Mesothelial cell of epicardium (in vitro differentiated cells): ENCODE measurements around the gene ANGPT4. TPM values are rescaled to one million over a fixed set of nuclear protein-coding genes. Genes with fewer than 3 reads are reported as not detected.

ENCODE experiments used
- DNase-seq, 2 experiments: peaks; one replicate each; pipeline ENCODE4 v3.0.0; 2021; ENCODE audit warnings: low spot score in 2 of 2; ENCODE audit not compliant: unreplicated experiment in 2 of 2
- H3K27ac Mint-ChIP-seq: 2 replicates; pipeline ENCODE4 v1.8.0; 2021; ENCODE audit warnings: mixed read lengths
- H3K27me3 Mint-ChIP-seq: 2 replicates; pipeline ENCODE4 v1.8.0; 2021; ENCODE audit warnings: low read depth, mixed read lengths
- H3K36me3 Mint-ChIP-seq: 2 replicates; pipeline ENCODE4 v1.8.0; 2021; ENCODE audit warnings: mixed read lengths
- H3K4me1 Mint-ChIP-seq: 2 replicates; pipeline ENCODE4 v1.8.0; 2021; ENCODE audit warnings: mixed read lengths
- H3K4me3 Mint-ChIP-seq: 2 replicates; pipeline ENCODE4 v1.8.0; 2021; ENCODE audit warnings: mild to moderate bottlenecking, moderate library complexity, mixed read lengths
- H3K9me3 Mint-ChIP-seq: 2 replicates; pipeline ENCODE4 v1.8.0; 2021; ENCODE audit warnings: mixed read lengths
- total RNA-seq: library from RNA; stranded (reverse); gene quantifications from 3 replicates; pipeline ENCODE4 v1.2.1, GENCODE V29; 2021
- TF ChIP-seq, protein P1 (sequence below): fragments of 200-600 bp; sonication (generic); IDR thresholded peaks from one replicate; pipeline ENCODE4 v1.5.0; 2021; ENCODE audit warnings: antibody characterized with exemption; ENCODE audit not compliant: unreplicated experiment

The ANGPT4 gene
- total RNA-seq, 1 donor from 2014 or later, result 0.31 TPM

DNA sequence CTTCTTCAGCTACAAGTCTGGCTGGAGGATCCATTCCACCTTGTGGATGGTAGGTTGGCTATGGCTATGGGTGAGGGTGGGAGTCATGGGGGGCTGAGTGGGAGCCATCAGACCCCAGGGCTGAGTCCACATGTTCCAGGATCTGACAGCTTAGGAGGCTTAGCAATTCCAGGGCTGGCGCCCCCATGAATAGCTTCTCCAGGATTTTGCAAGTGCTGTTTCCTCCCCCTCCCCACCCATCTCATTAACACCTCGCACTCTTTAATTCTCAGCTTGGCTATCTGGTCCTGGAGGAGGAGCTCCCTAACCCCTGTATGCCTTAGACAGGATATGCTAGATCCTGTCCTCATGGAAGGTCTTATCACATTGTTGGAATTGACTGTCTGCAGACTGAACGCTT is 39.0 kb upstream of the ANGPT4 start:
- Mint-ChIP-seq H3K27me3 (peaks cover 30% of the 10 kb centered on the region), H3K27ac (no peak overlapping the region), H3K9me3 (no peaks in the 10 kb centered on the region), H3K36me3 (no peaks in the 10 kb centered on the region), H3K4me3 (no peak overlapping the region), H3K4me1 (peaks cover 2% of the 10 kb centered on the region)
- no peak for DNase-seq
- TF ChIP-seq, protein P1, sequence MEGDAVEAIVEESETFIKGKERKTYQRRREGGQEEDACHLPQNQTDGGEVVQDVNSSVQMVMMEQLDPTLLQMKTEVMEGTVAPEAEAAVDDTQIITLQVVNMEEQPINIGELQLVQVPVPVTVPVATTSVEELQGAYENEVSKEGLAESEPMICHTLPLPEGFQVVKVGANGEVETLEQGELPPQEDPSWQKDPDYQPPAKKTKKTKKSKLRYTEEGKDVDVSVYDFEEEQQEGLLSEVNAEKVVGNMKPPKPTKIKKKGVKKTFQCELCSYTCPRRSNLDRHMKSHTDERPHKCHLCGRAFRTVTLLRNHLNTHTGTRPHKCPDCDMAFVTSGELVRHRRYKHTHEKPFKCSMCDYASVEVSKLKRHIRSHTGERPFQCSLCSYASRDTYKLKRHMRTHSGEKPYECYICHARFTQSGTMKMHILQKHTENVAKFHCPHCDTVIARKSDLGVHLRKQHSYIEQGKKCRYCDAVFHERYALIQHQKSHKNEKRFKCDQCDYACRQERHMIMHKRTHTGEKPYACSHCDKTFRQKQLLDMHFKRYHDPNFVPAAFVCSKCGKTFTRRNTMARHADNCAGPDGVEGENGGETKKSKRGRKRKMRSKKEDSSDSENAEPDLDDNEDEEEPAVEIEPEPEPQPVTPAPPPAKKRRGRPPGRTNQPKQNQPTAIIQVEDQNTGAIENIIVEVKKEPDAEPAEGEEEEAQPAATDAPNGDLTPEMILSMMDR, result no peak

DNA sequence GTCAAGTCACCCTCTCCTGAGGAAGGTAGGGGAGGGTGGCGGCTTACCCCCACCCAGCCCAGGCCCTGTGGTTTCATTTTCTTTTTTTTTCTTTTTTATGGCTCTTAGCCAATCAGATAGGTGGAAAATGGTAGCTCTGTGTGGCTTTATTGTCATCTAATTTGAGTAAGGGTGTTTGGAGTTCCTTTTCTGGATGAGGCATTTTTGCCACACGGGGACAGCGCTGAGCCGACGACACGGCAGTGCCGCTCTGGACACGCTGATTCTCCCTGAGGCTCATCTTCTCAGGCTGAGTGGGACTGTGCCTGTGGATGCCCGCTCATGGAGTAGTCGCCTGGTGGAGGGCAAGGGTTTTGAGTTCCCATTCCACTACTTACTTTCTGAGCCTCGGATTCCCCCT is 37.6 kb upstream of the ANGPT4 start:
- TF ChIP-seq, protein P1, result no peak
- Mint-ChIP-seq H3K4me3 (no peak overlapping the region), H3K9me3 (no peaks in the 10 kb centered on the region), H3K4me1 (peaks cover 2% of the 10 kb centered on the region), H3K27me3 (peaks cover 32% of the 10 kb centered on the region), H3K27ac (no peak overlapping the region), H3K36me3 (no peaks in the 10 kb centered on the region)
- DNase-seq, result no peak

GRCh38 chr20:952196-952795 is 36.2 kb upstream of the ANGPT4 start:
- Mint-ChIP-seq H3K36me3 (no peaks in the 10 kb centered on the region), H3K27ac (no peak overlapping the region), H3K9me3 (no peaks in the 10 kb centered on the region), H3K27me3 (peaks cover 31% of the 10 kb centered on the region), H3K4me1 (no peaks in the 10 kb centered on the region), H3K4me3 (no peak overlapping the region)
- no peak for DNase-seq
- TF ChIP-seq, protein P1, result no peak

GRCh38 chr20:951384-952169 is 35.4 kb upstream of the ANGPT4 start:
- no peak overlapping the region for H3K4me3 Mint-ChIP-seq
- H3K9me3 Mint-ChIP-seq, result no peaks in the 10 kb centered on the region
- TF ChIP-seq, protein P1, result no peak

GRCh38 chr20:949717-950116 is 33.6 kb upstream of the ANGPT4 start:
- Mint-ChIP-seq H3K36me3 (no peaks in the 10 kb centered on the region), H3K4me3 (no peak overlapping the region), H3K4me1 (peaks cover 4% of the 10 kb centered on the region), H3K27ac (no peak overlapping the region), H3K9me3 (no peaks in the 10 kb centered on the region), H3K27me3 (peaks cover 16% of the 10 kb centered on the region)
- TF ChIP-seq, protein P1, result no peak
- no peak for DNase-seq

More at GRCh38 chr20:951384-952169, 35.4 kb upstream of the ANGPT4 start:
- Mint-ChIP-seq H3K36me3 (no peaks in the 10 kb centered on the region), H3K27ac (no peak overlapping the region), H3K4me1 (no peaks in the 10 kb centered on the region), H3K27me3 (peaks cover 31% of the 10 kb centered on the region)
- DNase-seq, result no peak
